MCF 10A (cell line): Measurements from ENCODE around the gene GPR137C. TPM values are rescaled to one million over a fixed set of nuclear protein-coding genes. Genes with fewer than 3 reads are reported as not detected.

Source experiments
- BruUV-seq: library from RNA; stranded (reverse); fragments of 400-500 nt; replicated peaks from 2 replicates; lab custom pipeline; 2021; lab: Mats Ljungman, UMichigan
- CTCF ChIA-PET: fragments of 300-600 bp; sonication (Branson Sonifier 250); formaldehyde crosslinking; extraction: SDS; loops from one replicate; lab custom pipeline; 2021; ENCODE audit warnings: antibody characterized with exemption, inconsistent platforms; lab: Yijun Ruan, JAX
- POLR2A ChIA-PET: fragments of 300-600, 350-650 bp; sonication (Branson Sonifier 250); formaldehyde crosslinking; extraction: SDS; loops from one replicate; lab custom pipeline; 2020; ENCODE audit warnings: antibody characterized with exemption, inconsistent platforms; lab: Yijun Ruan, JAX
- DNase-seq: peaks from one replicate; pipeline ENCODE4 v3.0.0-alpha.2; 2018; ENCODE audit not compliant: unreplicated experiment
- H3K27ac Mint-ChIP-seq: one replicate; pipeline ENCODE4 v1.8.0; 2022; ENCODE audit warnings: mild to moderate bottlenecking, low read depth, mixed read lengths; ENCODE audit not compliant: unreplicated experiment
- H3K27me3 Mint-ChIP-seq: one replicate; pipeline ENCODE4 v1.8.0; 2022; ENCODE audit warnings: mixed read lengths; ENCODE audit not compliant: insufficient read depth, unreplicated experiment
- H3K36me3 Mint-ChIP-seq: one replicate; pipeline ENCODE4 v1.8.0; 2022; ENCODE audit warnings: mild to moderate bottlenecking, moderate library complexity, mixed read lengths; ENCODE audit not compliant: insufficient read depth, unreplicated experiment
- H3K4me1 Mint-ChIP-seq: one replicate; pipeline ENCODE4 v1.8.0; 2022; ENCODE audit warnings: mixed read lengths; ENCODE audit not compliant: insufficient read depth, unreplicated experiment
- H3K4me3 Mint-ChIP-seq: one replicate; pipeline ENCODE4 v1.8.0; 2022; ENCODE audit warnings: mild to moderate bottlenecking, moderate library complexity, mixed read lengths; ENCODE audit not compliant: unreplicated experiment
- H3K9me3 Mint-ChIP-seq: one replicate; pipeline ENCODE4 v1.8.0; 2022; ENCODE audit warnings: mixed read lengths; ENCODE audit not compliant: unreplicated experiment
- intact Hi-C: fragments of 100-400 bp; cut with micrococcal nuclease; formaldehyde crosslinking; loops from 2 replicates; pipeline ENCODE4 v1.14.1; 2022
- total RNA-seq: library from RNA; stranded (reverse); gene quantifications from 2 replicates; pipeline ENCODE4 v1.2.3, GENCODE V29; 2022
- TF ChIP-seq, protein P1 (sequence below): fragments of 200-600 bp; IDR thresholded peaks from one replicate; pipeline ENCODE4 v1.8.0; 2022; ENCODE audit warnings: antibody characterized with exemption, mild to moderate bottlenecking; ENCODE audit not compliant: unreplicated experiment

Gene GPR137C
- total RNA-seq, 1 experiment from 2014 or later = not detected

DNA sequence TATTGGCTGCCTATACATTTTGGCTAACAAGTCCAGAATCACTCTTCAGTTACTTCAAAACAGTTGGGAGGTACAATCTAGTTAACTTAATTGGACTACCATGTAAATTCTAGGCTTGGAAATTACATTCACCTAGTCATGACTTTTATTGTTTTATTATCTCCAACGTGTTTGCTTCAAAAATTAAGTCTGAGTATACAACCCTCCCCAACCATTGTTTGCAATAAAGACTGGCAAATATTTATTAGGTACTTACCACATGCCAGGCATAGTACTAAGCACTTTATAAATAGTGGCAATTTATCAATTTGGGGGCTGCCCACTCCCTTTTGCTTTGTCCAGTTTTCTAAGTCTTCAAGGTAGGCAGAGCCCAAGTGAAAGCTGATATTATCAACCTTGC, 30.6 kb upstream of the GPR137C start:
- ChIA-PET CTCF (no interaction called here), POLR2A (interaction anchor here (1.2 kb wide), 1 partner anchor 30 kb away, joined by 6 read pairs; the partner anchor contains the start of genes GPR137C and TXNDC16)
- H3K27ac Mint-ChIP-seq = no peak overlapping the region
- no peak overlapping the region for H3K4me3 Mint-ChIP-seq
- TF ChIP-seq, protein P1, sequence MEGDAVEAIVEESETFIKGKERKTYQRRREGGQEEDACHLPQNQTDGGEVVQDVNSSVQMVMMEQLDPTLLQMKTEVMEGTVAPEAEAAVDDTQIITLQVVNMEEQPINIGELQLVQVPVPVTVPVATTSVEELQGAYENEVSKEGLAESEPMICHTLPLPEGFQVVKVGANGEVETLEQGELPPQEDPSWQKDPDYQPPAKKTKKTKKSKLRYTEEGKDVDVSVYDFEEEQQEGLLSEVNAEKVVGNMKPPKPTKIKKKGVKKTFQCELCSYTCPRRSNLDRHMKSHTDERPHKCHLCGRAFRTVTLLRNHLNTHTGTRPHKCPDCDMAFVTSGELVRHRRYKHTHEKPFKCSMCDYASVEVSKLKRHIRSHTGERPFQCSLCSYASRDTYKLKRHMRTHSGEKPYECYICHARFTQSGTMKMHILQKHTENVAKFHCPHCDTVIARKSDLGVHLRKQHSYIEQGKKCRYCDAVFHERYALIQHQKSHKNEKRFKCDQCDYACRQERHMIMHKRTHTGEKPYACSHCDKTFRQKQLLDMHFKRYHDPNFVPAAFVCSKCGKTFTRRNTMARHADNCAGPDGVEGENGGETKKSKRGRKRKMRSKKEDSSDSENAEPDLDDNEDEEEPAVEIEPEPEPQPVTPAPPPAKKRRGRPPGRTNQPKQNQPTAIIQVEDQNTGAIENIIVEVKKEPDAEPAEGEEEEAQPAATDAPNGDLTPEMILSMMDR = no peak
- H3K4me1 Mint-ChIP-seq = no peaks in the 10 kb centered on the region
- no peaks in the 10 kb centered on the region for H3K27me3 Mint-ChIP-seq
- H3K36me3 Mint-ChIP-seq = no peaks in the 10 kb centered on the region
- intact Hi-C loops = no loop called here
- no peaks in the 10 kb centered on the region for H3K9me3 Mint-ChIP-seq
- BruUV-seq = no TSS peak
- no peak for DNase-seq

DNA sequence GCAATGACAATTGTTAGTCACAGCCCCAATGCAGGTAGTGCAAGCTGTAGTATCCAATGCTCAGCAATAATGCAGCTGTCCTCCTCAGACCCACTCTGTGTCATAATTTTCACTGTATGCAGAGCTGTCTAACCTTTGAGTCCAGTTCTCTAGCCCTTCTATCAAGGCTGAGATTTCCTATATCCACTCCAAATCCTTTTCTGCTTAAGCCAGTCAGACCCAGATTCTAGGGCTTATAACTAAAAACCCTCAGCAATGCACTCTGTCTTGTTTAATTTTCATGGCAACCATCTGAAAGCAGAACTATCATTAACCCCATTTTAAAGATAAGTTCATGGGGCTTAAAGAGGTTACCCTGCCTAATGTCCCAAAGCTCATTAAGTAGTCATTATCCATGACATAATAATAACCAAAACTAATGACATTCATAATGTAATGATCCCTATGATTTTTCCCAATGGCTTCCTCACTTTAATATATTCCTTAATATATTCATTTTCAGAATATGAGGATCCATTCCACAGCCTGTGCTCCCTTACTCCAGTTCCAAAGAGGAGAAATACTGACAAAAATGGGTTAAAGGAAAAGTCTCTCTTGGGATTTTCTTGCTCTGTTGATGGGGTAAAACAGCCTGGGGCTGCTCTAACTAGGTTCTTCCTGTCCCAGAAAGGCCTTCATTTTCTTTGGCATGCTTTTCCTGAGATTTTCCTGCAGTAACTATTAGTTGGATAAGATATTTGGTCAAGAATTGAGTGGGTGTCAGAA, 29.9 kb upstream of the GPR137C start:
- Mint-ChIP-seq H3K9me3 (no peaks in the 10 kb centered on the region), H3K27me3 (no peaks in the 10 kb centered on the region), H3K4me3 (no peak overlapping the region), H3K27ac (no peak overlapping the region), H3K36me3 (no peaks in the 10 kb centered on the region), H3K4me1 (no peaks in the 10 kb centered on the region)
- no peak for DNase-seq
- ChIA-PET CTCF (no interaction called here), POLR2A (interaction anchor here (0.7 to 1.2 kb wide), 2 partner anchors 29 to 442 kb away, joined by 3 to 6 read pairs; partner anchors contain the start of genes GPR137C and TXNDC16)
- intact Hi-C loops = no loop called here
- TF ChIP-seq, protein P1 = no peak
- BruUV-seq = no TSS peak

DNA sequence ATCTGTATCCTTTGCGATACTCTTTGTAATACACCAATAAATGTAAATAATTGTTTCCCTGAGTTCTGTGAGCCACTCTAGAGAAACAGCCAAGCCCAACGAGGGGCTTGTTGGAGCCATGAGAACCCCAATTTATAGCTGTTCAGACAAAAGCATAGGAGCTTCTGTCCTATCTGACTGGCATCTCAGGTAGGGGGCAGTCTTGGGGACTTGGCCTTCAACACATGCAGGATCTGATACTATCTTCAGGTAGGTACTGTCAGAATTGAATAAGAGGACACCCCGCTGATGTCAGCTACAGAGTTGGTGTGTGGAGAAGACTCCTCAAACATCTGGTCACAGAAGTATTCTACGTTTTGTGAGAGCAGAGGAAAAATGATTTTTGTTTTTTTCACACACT, 25.6 kb upstream of the GPR137C start:
- Mint-ChIP-seq H3K27ac (no peak overlapping the region), H3K9me3 (no peaks in the 10 kb centered on the region), H3K4me1 (no peaks in the 10 kb centered on the region), H3K36me3 (no peaks in the 10 kb centered on the region), H3K4me3 (no peak overlapping the region), H3K27me3 (no peaks in the 10 kb centered on the region)
- TF ChIP-seq, protein P1 = no peak
- no TSS peak for BruUV-seq
- DNase-seq = no peak
- intact Hi-C loops = no loop called here
- ChIA-PET CTCF (no interaction called here), POLR2A (interaction anchor here (0.9 to 1.1 kb wide), 2 partner anchors 25 to 32 kb away, joined by 4 read pairs; partner anchors contain the start of genes GPR137C and TXNDC16)

DNA sequence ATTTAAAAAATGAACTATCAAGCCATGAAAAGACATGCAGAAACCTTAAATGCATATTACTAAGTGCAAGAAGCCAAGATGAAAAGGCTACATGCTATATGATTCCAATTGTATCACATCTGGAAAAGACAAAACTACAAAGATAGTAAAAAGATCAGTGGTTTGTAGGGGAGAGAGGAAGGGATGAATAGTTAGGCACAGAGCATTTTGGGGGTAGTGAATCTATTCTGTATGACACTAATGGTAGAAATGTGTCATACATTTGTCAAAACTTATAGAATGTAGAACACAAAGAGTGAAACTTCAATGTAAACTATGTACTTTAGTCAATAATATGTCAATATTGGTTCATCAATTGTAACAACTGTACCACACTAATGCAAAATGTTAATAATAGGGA, 21.2 kb upstream of the GPR137C start:
- Mint-ChIP-seq H3K4me3 (no peak overlapping the region), H3K36me3 (peaks cover 5% of the 10 kb centered on the region), H3K4me1 (no peaks in the 10 kb centered on the region), H3K9me3 (no peaks in the 10 kb centered on the region), H3K27ac (no peak overlapping the region), H3K27me3 (no peaks in the 10 kb centered on the region)
- no peak for DNase-seq
- no TSS peak for BruUV-seq
- TF ChIP-seq, protein P1 = no peak
- ChIA-PET CTCF (no interaction called here), POLR2A (no interaction called here)
- intact Hi-C loops = no loop called here
